CD4-positive, alpha-beta T cell treated with Interleukin-17A for 4 hours (primary cell): ENCODE results near the gene C1orf35.
A peak's percentile ranks its signal among the peaks of the same experiment; 100 is the strongest.

ENCODE experiments used
- DNase-seq: peaks from one replicate; pipeline ENCODE4 v3.0.0-alpha.2; 2020; ENCODE audit warnings: mixed read lengths

C1orf35 gene

GRCh38 chr1:228109073-228109961 is 6.2 kb upstream of the C1orf35 start, which contains the start of gene MRPL55:
Gene MRPL55, minus strand, starts transcription at chr1:228109299. Its CDS starts 1,039 bp downstream, at chr1:228108260.
- peak; percentile 98 for DNase-seq

- DNase-seq = no peak
Measured at GRCh38 chr1:228108742-228109072, 5.6 kb upstream of the C1orf35 start.

GRCh38 chr1:228108055-228108690 is 5.0 kb upstream of the C1orf35 start:
- DNase-seq = no peak

GRCh38 chr1:228107636-228108035 is 4.5 kb upstream of the C1orf35 start:
- no peak for DNase-seq

- DNase-seq = no peak
Measured at GRCh38 chr1:228106800-228107054, 3.6 kb upstream of the C1orf35 start.

GRCh38 chr1:228105996-228106799 is 3.1 kb upstream of the C1orf35 start:
- no peak for DNase-seq

GRCh38 chr1:228105270-228105995 is 2.3 kb upstream of the C1orf35 start:
- DNase-seq = no peak

GRCh38 chr1:228104526-228105269 is 1.6 kb upstream of the C1orf35 start:
- DNase-seq = no peak

- peak; percentile 68 for DNase-seq
Measured at GRCh38 chr1:228101994-228102790, 933 bp downstream of the C1orf35 start.

- DNase-seq = no peak
Measured at GRCh38 chr1:228101614-228101993, 1.5 kb downstream of the C1orf35 start.

- DNase-seq = no peak
Measured at GRCh38 chr1:228100822-228101613, 2.1 kb downstream of the C1orf35 start.

GRCh38 chr1:228099331-228099732 is 3.8 kb downstream of the C1orf35 start:
- no peak for DNase-seq

- no peak for DNase-seq
Measured at GRCh38 chr1:228098323-228098931, 4.7 kb downstream of the C1orf35 start.

GRCh38 chr1:228097333-228098081 is 5.6 kb downstream of the C1orf35 start:
- no peak for DNase-seq

GRCh38 chr1:228096416-228097332 is 6.5 kb downstream of the C1orf35 start:
- DNase-seq = peak; percentile 2

- peak; percentile 1 for DNase-seq
Measured at GRCh38 chr1:228095938-228096337, 7.2 kb downstream of the C1orf35 start.

GRCh38 chr1:228095161-228095560 is 8.0 kb downstream of the C1orf35 start:
- DNase-seq = no peak

- DNase-seq = peak; percentile 1
Measured at GRCh38 chr1:228094432-228095016, 8.6 kb downstream of the C1orf35 start.
